GM21447 (cell line): ENCODE measurements around the gene SHH.

Experiments used
- ATAC-seq: cut with Tn5 transposase; IDR thresholded peaks from one replicate; pipeline ENCODE4 v1.9.1; 2021; ENCODE audit not compliant: unreplicated experiment

SHH gene

DNA sequence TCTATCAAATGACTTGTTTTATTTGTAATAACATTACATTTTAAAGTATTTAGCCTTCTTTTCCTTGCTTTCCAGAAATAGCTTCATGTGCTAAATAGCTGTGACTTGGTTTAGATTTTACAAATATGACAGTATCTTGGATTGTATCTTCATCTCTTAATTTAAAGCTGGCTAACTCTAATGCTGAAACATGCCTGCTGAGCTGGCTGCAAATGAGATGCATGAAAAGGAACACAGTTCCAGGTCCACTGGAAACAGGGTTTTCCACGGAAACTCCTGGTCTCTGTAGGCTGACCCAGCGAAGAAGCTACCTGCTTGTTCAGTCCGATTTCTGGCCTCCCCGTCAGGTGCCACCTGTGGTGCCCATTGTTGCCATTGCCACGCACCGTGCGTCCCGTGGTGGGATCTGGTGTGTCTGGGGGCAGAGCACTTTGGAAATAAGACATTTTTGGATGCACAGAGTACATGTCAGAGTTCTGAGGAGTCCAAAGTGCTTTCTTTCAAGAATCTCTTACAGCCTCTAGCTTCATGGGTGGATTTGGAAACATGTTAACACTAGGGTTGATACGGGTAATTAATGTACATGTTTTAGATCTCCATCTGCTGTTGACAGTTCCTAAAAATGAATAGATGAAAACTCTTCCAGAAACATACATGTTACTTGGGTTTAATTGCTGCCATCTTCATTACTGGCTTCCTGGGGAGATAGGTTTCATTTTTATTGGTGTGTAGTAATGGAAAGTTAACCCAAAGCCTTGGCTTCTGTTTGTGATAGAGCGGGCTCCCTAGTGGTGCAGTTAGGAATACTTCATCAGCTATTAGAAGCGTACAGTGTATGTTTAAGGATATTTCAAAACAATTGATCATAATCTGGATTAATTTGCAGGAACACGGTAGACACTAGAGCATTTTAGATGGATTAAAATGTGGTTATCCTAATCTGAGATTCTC, 45.0 kb downstream of the SHH start:
- no peak for ATAC-seq

DNA sequence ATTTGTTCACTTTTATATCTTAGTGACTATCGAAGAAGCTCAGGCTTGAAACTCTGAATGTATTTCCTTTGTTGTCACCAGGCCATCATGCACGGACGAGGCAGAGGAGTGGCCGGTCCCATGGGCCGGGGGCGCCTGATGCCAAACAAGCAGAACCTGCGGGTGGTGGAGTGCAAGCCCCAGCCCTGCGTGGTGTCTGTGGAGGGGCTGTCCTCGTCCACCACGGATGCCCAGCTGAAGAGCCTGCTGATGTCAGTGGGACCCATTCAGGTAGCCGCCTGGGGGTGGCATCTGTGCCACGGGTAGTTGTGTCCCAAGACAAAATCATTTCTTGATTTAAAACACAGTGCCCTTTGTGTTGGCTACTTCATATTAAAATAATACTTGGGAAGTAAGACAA, 45.9 kb downstream of the SHH start:
- ATAC-seq: no peak

DNA sequence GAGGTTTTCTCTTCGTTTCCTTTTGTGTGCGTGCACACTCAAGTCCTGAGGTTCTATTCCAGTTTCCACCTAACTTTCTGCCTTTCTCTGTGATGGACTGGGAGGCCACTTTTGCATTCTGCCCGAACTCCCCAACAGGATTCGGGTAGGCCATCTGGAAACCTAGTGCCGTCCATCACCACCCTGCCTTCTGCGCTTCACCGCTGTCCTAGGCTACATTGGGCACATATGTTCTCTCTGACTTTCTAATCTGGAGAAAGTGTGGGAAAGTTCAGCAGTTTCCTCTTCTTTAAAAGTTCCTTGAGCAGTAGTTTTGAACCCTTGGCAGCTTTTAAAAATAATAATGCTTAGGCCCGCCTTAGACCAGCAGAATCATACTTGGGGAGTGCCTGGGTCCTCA, 46.8 kb downstream of the SHH start:
- ATAC-seq: no peak

DNA sequence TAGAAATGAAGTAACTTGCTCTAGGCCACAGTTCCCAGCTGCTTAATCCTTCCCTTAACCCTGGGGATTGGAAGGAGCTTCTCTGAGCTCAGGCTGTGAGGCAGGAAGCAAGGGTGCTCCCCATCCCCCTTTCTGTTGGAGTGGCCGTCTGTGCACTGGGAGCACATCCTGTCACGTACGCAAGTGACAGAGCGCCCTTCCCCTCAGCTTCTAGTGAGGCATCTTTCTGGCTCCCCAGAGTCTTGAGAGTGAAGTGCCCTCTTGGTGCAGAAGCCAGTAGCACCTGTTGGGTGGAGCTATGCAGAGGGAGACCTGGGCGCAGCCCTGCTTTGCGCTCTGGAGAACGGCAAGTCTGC, 47.8 kb downstream of the SHH start:
- ATAC-seq: peak; percentile 58

DNA sequence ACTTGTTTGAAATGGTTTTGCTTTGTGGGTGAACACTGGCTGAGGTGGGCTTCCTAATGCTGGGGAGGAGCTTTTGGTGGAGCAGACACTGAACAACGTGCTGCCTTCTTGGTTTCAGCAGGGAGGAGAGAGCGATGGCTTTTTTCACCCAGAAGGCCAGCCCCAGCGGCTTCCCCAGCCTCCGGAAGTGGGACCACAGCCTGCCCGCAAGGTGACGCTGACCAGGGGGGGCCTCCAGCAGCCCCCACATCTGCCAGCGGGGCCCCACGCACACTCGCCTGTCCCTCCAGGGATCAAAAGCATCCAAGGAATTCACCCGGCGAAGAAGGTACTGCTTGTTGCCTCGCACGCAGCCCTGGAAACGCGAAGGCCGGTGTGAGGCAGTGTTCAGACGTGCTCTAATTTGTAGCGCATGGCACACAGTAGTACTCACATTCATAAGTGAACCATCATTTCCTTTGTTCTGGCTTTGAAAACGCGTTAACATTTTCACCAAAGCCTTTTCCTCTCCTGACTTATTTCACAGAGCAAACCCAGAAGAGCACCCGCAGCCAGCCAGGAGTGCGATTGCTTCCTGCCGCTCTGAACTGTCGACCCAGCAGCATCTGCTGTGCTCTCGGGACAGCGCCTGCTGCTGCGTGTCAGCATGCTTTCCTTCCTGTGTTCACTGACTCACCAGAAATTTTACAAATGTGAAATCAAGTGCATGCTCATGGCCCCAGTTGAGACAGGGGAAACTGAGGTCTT, 48.4 kb downstream of the SHH start:
- ATAC-seq: peak; percentile 59

DNA sequence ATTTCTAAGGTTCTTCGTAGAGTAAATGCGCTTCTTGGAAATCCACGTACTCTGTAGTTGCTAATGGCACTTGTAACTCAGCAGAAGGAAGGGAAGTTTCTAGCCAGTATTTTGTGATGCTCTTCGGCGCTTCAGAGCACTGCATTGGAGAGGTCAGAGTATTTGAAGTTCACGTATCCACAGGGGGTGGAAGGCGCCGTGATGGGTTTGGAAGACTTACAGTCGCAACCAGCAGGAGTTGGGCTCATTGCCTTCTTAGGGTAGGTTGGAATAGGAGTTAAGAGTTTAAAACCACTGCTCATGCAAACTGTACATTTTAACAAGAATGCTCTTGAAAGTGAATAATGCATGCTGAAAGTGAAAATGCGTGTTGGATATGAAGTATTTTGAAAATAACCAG, 49.1 kb downstream of the SHH start:
- no peak for ATAC-seq

DNA sequence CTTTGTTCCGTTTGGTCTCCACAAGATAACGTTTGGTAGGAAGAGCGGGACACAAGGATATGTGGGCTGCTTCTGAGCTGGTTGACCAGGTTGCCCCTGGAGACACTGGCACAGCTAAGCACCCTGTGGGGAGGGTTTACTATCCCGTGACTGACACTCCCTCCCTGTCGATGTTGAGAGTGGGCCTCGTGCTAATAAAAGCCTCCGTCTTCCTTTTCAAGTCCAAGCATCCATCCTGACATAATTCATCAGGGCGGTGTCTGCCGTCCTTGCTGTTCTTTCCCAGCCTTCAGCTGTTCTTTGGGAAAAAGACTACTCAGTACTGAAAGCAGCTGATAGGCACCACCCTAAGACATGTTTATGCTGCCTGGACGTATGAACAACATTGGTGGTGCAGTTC, 49.6 kb downstream of the SHH start:
- ATAC-seq: no peak

DNA sequence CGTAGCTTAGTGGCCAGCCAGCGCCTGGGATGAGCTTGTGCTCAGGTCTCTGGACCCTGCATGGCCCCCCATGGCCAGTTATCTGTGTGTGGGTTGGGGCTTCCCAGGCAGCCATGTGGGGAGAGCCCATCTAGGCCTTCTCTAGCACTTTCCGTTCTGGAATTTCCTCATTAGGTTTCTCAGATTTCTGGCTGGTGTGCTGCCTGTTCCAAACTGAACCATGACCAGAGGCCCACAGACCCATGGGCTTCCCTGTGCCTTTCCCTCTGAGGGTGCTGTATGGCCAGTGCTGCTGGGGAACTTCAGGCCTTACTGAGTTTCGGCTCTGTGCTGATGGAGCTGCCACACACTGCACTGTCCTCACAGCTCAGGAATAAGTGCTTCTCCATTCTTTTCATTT, 50.2 kb downstream of the SHH start:
- no peak for ATAC-seq

DNA sequence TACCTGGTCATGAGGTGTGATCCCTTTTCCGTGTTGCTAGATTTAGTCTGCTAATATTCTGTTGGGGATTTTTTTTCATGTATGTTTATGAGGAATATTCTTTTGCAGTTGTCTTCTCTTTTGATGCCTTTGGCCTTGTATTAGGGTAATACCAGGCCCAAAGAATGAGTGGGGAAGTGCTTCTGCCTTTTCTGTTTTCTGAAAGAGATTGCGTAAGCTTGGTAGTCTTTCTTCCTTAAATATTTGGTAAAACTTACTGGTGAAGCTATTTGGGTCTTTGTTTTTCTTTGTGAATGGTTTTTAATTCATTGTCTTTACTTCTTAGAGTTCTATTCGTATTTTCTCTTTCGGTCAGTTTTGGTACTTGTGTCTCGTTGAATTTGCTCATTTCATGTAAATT, 51.1 kb downstream of the SHH start:
- no peak for ATAC-seq

DNA sequence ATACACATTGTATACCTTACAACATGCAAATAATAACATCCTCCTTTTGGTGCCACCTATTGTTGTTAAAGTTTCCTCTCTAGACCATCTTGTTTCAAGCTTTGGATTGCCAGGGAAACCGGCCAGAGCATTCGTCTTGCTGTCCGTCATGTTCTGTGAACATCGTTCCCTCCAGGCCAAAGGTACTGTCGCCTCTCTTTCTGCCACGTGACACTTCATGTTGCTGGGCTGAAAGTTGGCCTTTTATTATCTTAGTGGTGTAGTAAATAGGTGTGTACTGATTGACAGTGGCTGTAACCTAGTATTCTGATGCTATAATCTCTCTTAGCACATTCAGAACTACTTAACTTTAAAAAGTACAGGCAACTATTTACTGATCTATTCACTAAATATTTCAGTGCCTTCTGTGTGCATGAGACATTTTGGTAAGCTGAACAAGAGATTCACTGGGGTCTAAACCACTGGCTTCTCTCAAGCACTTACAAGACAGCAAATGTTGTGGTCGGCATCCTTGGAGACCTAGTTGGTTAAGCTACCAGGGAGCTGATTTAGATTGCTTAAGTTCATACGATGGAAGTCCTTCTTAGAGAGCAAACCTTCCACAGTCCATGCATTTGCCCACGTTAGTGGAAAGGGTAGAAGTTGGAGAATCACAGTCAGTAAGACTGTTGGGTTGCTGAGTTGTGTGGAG, 52.4 kb downstream of the SHH start:
- ATAC-seq: no peak

DNA sequence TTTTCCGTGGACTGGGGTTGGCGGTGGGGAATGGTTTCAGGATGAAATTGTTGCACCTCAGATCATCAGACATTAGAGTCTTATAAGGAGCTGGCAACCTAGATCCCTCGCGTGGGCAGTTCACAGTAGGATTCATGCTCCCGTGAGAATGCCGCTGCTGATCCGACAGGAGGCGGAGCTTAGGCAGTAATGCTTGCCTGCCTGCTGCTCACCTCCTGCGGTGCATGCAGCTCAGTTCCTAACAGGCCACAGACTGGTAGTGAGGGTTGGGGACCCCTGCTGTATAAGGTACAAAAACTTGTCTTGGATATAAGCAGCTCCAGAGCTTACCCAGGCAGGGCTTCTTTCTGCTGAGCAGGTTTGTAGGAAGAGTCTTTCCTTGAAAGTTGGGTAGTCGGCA, 53.9 kb downstream of the SHH start:
- ATAC-seq: no peak

DNA sequence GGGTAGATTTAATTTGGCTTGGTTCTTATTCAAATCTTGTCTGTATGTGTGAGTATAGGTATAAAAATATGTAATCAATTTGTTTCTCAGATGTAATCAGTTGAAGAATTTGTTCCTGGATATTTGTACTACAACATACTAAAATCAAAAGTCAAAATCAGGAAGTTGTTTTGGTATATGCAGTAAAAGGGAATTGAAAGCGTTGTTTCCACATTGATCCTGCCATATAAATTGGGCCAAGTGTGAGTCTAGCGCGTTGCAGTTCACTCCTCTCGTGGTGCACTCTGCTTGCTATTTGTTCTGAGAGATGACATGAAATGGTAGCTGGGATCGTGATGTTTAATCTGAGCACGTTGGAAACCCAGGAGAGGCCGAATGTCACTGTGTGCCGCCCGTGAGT, 55.9 kb downstream of the SHH start:
- no peak for ATAC-seq

DNA sequence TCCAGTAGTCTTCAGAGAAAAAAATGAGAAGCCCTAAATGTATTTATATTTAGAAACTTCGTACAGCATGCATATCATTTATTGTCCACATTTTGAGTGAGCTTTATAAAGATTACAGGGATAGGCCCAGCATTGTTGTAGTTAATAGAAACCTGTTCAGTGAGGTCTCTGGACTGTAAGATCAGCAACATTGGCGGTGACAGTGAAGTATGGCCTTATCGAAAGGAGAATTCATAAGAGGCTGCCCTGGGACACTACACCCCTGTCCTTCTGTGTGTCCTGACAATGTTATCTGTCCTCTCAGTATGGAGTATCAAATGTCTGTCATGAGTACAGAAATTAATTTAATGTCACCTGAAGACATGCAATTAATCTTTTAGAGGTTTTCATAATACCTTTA, 57.2 kb downstream of the SHH start:
- no peak for ATAC-seq

DNA sequence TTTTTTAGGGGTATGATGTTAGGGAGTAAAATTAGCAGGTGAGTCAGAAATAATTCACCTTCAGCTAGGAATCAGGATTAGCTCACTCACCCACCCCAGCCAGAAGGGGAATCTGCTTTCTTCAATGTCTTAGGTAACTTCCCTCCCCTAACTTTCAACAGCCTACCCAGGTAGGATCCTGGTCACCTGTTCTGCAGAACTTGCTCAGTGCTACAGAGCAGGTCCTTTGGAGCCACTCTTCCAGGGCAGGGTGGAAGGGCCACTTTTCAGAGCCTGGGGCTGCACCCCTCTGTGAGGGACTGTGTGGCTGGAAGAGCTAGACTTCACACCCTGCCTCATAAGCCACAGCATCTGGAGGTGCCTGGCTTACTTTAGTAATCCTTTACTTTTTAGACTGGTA, 58.1 kb downstream of the SHH start:
- ATAC-seq: no peak

DNA sequence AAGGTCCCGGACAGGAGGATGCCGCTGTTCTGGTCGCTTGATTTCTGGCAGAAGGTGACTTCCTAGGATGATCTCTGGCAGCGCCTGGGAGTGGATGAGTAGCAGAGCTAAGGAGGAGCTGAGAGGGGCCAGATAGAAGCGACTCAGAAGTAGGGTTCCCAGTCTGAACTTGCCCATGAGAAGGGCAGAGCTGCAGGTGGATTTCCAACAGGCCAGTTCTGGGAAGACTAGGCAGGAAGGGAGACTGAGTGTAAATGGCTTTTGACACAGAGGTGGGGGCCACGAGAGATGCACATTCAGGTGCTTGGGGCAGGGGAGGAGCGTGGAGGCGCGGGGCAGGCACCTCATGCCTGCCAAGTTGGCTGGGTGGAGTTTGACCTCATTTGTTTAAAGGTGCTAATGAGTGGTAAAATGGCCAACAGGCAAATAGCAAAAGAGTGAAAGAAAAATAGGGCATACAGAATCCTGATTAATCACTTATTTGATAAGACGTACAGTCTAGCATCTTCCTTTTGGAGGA, 58.8 kb downstream of the SHH start:
- ATAC-seq: peak; percentile 11

DNA sequence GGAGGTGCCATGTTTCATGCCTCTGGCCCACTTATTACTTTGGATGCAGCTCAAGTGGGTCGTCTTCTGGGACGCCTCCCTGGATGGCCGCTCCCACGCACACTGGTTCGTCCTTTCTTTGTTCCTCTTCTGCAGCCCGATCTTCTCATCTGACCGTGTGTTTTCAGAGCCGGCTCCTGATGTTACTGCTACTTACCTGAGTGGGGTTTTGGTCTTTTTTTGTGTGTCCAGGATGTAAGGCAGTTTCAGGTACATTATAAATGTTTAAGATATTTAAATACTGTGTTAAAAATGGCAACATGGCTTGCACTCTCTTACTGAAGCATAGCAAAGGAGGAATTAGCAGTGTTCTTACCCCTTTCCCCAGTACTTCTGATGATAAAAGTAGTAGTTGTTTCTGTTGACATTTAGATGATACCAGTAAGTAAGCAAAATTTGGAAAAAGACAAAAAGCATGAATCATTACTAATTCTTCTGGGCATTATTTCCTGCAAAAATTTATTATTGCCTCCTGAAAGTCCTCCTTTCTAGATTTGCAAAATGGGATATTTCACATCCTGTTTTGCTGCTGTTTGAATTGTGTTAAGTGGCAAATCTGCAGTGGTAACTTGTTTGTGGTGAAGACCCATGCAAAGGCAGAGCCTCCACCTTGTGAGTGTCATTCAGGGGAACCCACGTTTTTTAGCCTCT, 59.4 kb downstream of the SHH start:
- peak; percentile 65 for ATAC-seq

DNA sequence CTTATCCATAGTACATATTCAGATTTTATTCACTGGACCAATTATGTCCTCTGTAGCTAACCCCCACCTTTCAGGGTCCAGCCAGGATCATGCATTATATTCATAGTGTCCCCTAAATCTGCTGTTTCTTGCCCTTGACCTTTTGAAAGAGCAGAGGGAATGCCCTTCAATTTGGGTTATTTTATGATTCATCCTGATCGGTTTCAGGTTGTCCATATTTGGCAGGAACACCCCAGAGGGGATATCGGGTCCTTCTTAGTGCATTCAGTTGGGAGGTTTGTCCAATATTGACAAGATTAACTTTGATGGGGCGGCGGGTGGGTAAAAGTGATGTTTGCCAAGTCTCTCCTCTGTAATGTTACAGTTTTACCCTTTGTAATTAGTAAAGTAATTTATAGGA, 60.9 kb downstream of the SHH start:
- no peak for ATAC-seq

DNA sequence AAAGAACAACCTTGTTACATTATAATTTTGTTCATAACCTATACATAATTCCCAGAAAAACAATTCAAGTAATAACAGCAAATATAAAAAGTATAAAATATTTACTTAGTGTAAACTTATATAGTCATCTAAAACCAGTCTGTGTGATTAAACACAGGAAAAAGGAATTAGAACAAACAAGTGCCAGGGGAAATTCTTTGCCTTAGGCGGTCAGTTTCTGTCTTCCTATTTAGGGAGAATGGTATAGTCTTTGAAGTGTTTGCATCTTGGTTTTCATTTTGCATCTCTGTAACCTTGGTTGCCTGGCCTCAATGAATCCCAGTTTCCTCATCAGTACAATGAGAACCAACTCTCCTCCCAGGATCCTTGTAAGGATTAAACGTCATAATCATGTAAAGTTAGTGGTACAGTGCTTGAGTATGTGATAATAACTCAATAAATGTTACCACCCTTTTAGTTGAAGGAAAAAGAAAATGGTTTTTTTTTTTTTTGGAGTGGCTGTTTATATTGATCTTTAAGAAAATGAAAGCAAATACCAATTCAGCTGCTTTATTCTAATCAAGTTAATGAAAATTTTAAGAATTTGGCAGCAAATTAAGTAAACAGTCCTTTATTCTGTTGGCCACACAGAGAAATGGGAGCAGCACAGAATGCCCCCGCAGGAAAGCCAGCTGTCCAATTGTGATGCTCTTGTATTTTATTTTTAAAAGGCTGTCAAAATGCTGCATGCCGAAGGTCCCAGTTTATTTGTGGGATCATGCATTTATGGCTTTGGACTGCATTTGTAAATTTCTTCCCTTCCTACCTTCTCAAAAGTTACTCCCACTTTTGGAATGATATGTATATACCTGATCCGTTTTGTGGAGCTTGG, 61.8 kb downstream of the SHH start:
- no peak for ATAC-seq
